ENCODE data around the gene GNAS.

The GNAS gene

DNA sequence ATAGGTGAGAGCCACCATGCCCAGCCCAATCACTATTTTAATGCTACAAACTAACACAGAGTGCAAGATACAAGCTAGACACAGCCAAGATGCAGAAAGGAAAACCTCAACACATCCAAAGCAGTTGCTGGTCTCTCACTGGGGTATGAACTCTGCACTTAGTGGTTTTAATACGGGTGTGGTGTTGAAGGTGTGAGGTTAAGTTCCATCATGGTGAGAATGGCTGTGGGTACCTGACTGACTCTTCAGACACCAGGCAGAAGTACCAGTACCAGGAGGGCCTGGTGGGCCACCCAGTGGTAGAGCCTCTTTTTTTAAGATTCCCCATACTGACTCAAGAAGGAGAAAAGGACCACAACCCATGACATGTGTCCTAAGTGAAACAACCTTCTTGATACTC lies 14.8 kb upstream of the GNAS start:
- peaks cover 12% of the 10 kb centered on the region for H3K4me1 Mint-ChIP-seq (ENCODE audit: low read depth)
- no peak overlapping the region for H3K27ac Mint-ChIP-seq
- H3K9me3 Mint-ChIP-seq, result no peaks in the 10 kb centered on the region
- peaks cover 2% of the 10 kb centered on the region for H3K36me3 Mint-ChIP-seq (ENCODE audit: low read depth)
- DNase-seq (ENCODE audit: low spot score), result no peak
- H3K4me3 Mint-ChIP-seq, result no peak overlapping the region
- H3K27me3 Mint-ChIP-seq (ENCODE audit: low read depth), result peaks cover 52% of the 10 kb centered on the region

DNA sequence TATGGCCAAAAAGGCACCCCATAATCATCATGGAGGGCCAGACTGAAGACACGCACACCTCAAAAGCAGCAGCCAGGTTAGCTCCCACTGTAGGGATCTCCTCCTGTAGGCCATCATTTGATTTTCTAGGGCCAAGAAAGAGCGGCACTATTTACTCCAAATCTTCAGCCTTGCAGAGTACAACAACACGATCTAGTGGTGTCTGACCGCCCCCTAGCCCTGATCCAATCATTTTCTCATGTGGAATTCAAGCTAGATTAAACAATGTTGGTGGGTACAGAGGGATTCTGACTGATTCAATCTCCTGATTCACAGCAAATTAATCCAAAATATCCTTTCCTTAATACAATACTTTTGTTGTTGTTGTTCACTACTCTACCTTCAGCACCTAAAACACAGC lies 14.3 kb upstream of the GNAS start:
- Mint-ChIP-seq H3K27me3 (ENCODE audit: low read depth) (peaks cover 53% of the 10 kb centered on the region), H3K9me3 (no peaks in the 10 kb centered on the region), H3K36me3 (ENCODE audit: low read depth) (peaks cover 2% of the 10 kb centered on the region), H3K4me3 (no peak overlapping the region), H3K4me1 (ENCODE audit: low read depth) (peaks cover 12% of the 10 kb centered on the region), H3K27ac (no peak overlapping the region)
- DNase-seq (ENCODE audit: low spot score), result no peak

DNA sequence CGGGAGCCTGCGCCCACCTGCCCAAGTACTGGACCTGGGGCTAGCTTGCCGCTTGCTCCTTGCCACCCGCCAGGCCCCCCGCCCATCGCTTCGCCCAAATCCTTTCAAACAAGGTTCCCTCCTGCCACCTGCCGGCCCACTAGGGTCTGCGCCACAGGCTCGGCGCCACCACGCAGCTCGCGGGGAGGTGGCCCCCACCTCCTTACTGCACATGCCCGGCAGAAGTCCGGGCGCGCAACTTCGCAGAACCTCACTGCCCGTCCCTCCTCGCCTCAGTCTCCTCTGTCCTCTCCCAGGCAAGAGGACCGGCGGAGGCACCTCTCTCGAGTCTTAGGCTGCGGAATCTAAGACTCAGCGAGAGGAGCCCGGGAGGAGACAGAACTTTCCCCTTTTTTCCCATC lies 13.0 kb upstream of the GNAS start:
- Mint-ChIP-seq H3K36me3 (ENCODE audit: low read depth) (peaks cover 2% of the 10 kb centered on the region), H3K27me3 (ENCODE audit: low read depth) (peaks cover 65% of the 10 kb centered on the region), H3K4me1 (ENCODE audit: low read depth) (peaks cover 12% of the 10 kb centered on the region), H3K9me3 (no peaks in the 10 kb centered on the region), H3K4me3 (peak overlapping the region; percentile 61), H3K27ac (no peak overlapping the region)
- peak; percentile 44 for DNase-seq (ENCODE audit: low spot score)

DNA sequence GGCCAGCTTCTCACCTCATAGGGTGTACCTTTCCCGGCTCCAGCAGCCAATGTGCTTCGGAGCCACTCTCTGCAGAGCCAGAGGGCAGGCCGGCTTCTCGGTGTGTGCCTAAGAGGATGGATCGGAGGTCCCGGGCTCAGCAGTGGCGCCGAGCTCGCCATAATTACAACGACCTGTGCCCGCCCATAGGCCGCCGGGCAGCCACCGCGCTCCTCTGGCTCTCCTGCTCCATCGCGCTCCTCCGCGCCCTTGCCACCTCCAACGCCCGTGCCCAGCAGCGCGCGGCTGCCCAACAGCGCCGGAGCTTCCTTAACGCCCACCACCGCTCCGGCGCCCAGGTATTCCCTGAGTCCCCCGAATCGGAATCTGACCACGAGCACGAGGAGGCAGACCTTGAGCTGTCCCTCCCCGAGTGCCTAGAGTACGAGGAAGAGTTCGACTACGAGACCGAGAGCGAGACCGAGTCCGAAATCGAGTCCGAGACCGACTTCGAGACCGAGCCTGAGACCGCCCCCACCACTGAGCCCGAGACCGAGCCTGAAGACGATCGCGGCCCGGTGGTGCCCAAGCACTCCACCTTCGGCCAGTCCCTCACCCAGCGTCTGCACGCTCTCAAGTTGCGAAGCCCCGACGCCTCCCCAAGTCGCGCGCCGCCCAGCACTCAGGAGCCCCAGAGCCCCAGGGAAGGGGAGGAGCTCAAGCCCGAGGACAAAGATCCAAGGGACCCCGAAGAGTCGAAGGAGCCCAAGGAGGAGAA lies 12.3 kb upstream of the GNAS start:
- H3K4me3 Mint-ChIP-seq, result peak overlapping the region; percentile 61
- H3K27me3 Mint-ChIP-seq (ENCODE audit: low read depth), result peaks cover 71% of the 10 kb centered on the region
- no peak overlapping the region for H3K27ac Mint-ChIP-seq
- H3K9me3 Mint-ChIP-seq, result no peaks in the 10 kb centered on the region
- peaks cover 2% of the 10 kb centered on the region for H3K36me3 Mint-ChIP-seq (ENCODE audit: low read depth)
- peaks cover 12% of the 10 kb centered on the region for H3K4me1 Mint-ChIP-seq (ENCODE audit: low read depth)
- DNase-seq (ENCODE audit: low spot score), result no peak

DNA sequence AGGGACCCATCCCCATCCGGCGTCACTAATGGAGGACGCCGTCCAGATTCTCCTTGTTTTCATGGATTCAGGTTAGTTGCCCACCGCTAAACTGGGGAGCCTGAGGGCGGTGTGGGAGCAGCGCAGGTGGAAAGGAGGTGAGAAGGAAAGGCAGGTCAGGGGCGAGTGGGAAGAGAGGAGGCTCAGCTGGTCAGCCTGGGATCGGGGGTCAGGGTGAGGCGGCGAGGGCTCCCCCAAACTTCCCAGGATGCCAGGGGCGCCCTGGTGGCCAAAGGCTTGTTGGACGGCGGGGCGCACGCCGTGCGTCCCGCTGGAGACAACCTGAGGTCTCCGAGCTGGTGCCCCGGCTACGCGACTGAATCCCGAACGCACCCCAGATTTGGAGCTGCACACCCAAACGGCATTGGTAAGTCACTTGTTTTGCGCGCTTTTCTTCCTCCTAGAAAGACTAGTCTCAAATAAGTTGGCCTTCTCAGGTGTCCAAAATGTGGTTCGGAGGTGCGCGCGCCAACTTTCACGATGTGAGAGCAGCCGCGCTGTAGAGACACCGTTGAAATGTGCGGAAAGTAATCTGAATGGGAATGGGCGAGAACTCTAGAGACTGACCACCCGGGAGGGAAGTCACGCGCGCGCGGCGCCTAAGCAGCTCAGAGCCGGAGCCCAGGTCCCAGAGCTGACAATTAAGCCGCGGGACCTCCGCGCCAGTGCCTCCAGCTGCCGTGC lies 11.5 kb upstream of the GNAS start:
- Mint-ChIP-seq H3K27me3 (ENCODE audit: low read depth) (peaks cover 79% of the 10 kb centered on the region), H3K4me1 (ENCODE audit: low read depth) (peaks cover 4% of the 10 kb centered on the region), H3K4me3 (no peak overlapping the region), H3K9me3 (no peaks in the 10 kb centered on the region), H3K36me3 (ENCODE audit: low read depth) (peaks cover 5% of the 10 kb centered on the region), H3K27ac (no peak overlapping the region)
- no peak for DNase-seq (ENCODE audit: low spot score)

DNA sequence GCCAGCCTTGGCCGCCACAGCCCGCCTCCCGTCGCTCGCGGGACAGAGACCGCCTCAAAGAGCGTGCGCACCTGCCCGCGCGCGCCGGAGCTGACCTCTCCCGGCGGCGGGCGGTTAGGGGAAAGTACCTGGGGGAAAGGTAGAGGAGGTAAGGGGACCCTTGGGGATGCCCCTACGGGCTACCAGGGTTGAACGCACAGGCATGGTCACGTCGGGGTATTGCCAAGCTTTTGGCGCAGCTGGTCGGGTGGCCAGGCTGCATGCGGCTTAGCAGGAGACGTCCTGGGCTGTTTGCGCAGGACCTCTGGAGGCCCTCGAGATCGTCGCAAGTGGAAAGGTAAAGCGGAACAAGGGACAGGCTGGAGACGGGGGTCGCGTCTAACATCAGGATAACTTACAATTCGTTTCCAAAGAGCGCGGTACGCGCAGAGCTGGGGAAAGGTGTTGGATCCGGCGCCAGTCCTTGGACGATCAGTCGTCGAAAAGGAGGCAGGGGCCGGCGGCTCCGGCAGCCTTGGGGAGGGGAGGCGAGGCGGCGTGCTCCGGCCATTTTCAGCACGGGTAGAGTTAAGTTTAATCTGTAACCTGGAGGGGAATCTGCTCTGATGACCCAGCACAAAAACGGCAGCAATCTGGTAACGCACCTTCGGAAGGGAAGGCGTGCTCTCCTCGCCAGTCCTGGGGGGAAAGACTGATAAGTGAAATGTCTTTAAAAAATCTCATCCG lies 10.8 kb upstream of the GNAS start:
- Mint-ChIP-seq H3K27me3 (ENCODE audit: low read depth) (peaks cover 84% of the 10 kb centered on the region), H3K36me3 (ENCODE audit: low read depth) (peaks cover 5% of the 10 kb centered on the region), H3K27ac (no peak overlapping the region), H3K4me3 (no peak overlapping the region), H3K4me1 (ENCODE audit: low read depth) (peaks cover 4% of the 10 kb centered on the region), H3K9me3 (no peaks in the 10 kb centered on the region)
- DNase-seq (ENCODE audit: low spot score), result no peak

DNA sequence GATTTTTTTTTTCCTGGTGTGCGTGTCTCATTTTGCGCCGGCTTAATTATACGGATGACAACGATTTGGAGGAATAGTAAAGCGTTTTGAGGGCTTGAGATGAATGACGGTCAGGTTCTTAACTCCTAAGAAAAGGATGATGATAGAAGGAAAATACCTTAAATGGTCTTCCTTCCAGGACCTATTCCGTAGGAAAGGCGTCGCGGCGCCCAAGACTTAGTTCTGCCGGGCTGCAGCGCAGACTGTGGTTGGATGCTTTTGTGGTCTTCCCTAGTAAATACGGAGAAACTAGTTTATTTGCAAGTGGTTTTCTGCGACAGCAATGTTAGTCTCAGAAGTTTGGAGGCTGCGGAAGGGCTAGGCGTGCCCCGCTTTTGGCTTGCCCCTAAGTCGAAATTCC lies 10.2 kb upstream of the GNAS start:
- peaks cover 89% of the 10 kb centered on the region for H3K27me3 Mint-ChIP-seq (ENCODE audit: low read depth)
- no peak overlapping the region for H3K27ac Mint-ChIP-seq
- peaks cover 6% of the 10 kb centered on the region for H3K4me1 Mint-ChIP-seq (ENCODE audit: low read depth)
- DNase-seq (ENCODE audit: low spot score), result no peak
- no peak overlapping the region for H3K4me3 Mint-ChIP-seq
- H3K36me3 Mint-ChIP-seq (ENCODE audit: low read depth), result peaks cover 5% of the 10 kb centered on the region
- H3K9me3 Mint-ChIP-seq, result no peaks in the 10 kb centered on the region

DNA sequence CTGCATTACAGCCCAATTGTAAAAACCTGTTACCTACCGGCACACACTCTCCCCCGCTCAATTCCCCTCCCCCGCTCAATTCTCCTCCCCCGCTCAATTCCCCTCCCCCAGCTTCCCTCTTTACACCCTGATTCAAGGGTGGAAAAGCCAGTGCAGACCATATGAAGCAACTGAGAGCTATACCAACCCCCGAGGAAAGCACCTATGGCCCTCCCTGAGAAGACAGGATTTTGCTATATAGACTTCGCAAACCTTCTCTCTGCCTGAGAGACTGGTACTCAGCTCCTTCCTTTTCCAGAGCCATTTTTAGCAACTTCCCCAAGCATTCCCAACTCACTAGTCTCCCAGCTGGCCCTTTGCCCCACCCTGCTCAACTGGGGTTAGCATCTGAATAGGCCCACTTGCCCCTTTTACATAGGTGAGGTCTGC lies 9.4 kb upstream of the GNAS start:
- Mint-ChIP-seq H3K36me3 (ENCODE audit: low read depth) (peaks cover 5% of the 10 kb centered on the region), H3K27ac (no peak overlapping the region), H3K27me3 (ENCODE audit: low read depth) (peaks cover 88% of the 10 kb centered on the region), H3K4me3 (no peak overlapping the region), H3K9me3 (no peaks in the 10 kb centered on the region), H3K4me1 (ENCODE audit: low read depth) (peaks cover 9% of the 10 kb centered on the region)
- no peak for DNase-seq (ENCODE audit: low spot score)

DNA sequence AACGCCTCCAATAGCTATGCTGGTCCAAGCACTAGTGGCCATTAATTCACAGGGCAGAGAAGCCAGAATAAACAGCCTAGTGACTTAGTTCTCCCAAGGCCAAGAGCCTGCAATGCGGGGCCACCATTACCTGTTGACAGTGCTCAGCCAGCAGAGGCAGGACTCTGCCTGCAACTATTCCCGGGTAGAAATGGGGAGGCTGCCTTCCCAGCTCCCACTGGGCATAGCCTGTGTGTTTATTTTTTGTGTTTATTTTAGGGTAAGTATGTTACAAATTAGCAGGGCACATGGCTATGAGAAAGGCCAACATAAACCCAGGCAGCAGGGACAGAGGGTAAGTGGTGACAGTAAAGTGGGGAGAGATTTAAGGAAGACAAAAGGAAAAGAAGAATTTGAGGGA lies 6.8 kb upstream of the GNAS start:
- H3K27me3 Mint-ChIP-seq (ENCODE audit: low read depth), result peaks cover 79% of the 10 kb centered on the region
- DNase-seq (ENCODE audit: low spot score), result no peak
- peaks cover 4% of the 10 kb centered on the region for H3K36me3 Mint-ChIP-seq (ENCODE audit: low read depth)
- H3K27ac Mint-ChIP-seq, result no peak overlapping the region
- H3K4me1 Mint-ChIP-seq (ENCODE audit: low read depth), result peaks cover 24% of the 10 kb centered on the region
- no peaks in the 10 kb centered on the region for H3K9me3 Mint-ChIP-seq
- no peak overlapping the region for H3K4me3 Mint-ChIP-seq

DNA sequence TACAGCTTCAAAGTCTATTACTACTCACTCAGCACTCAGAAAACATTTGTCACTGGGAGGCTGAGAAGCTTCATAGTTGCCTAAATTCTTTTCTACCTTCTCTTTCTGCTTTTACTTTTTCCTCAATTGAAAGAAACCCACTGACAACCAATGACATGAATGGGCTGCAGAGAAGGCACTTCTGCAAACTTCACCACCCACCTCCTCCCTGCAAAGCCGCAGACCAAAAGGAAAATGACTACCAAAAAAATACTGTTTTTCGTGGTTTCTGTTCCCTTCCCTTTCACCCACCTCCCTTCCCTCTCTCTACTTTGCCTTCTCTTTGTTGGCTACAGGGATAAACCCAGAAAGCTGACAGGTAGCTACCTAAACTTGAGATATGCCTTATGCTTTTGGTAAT lies 5.1 kb upstream of the GNAS start:
- Mint-ChIP-seq H3K9me3 (no peaks in the 10 kb centered on the region), H3K4me1 (ENCODE audit: low read depth) (peaks cover 32% of the 10 kb centered on the region)

DNA sequence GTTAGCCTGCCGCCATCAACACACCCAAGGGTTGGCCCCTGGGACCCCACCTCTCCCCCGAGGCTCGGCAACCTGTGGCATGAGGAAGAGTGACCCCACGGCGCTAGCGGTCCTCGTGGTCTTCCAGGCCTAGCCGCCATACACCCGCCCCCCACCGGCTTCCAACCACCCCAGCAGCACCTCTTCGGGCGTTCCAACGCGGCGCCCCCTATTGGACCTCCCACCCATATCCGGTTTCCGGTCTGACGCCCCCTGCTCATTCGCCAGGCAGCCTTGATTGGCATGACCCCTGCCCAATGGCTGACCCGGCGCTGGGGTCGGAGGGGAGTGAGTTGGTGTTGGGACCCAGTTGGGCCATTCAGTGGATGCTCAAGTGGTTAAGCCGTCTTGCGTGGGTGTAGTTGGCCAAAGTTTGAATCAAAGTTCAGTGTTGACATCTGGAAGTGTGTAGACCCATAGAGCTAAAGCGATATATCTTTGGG lies 1.8 kb upstream of the GNAS start, which contains the start of gene GNAS-AS1:
Gene GNAS-AS1 (minus strand): TSS at position 210 of the 482 bp plus-strand sequence.
- Mint-ChIP-seq H3K4me3 (peak within 1 kb of the TSS; percentile 93), H3K27ac (no peak within 1 kb of the TSS)

More for the DNA sequence above, 5.1 kb upstream of the GNAS start:
- no peak for DNase-seq (ENCODE audit: low spot score)
- H3K4me3 Mint-ChIP-seq, result no peak overlapping the region
- H3K36me3 Mint-ChIP-seq (ENCODE audit: low read depth), result peaks cover 5% of the 10 kb centered on the region
- H3K27ac Mint-ChIP-seq, result no peak overlapping the region
- peaks cover 78% of the 10 kb centered on the region for H3K27me3 Mint-ChIP-seq (ENCODE audit: low read depth)

DNA sequence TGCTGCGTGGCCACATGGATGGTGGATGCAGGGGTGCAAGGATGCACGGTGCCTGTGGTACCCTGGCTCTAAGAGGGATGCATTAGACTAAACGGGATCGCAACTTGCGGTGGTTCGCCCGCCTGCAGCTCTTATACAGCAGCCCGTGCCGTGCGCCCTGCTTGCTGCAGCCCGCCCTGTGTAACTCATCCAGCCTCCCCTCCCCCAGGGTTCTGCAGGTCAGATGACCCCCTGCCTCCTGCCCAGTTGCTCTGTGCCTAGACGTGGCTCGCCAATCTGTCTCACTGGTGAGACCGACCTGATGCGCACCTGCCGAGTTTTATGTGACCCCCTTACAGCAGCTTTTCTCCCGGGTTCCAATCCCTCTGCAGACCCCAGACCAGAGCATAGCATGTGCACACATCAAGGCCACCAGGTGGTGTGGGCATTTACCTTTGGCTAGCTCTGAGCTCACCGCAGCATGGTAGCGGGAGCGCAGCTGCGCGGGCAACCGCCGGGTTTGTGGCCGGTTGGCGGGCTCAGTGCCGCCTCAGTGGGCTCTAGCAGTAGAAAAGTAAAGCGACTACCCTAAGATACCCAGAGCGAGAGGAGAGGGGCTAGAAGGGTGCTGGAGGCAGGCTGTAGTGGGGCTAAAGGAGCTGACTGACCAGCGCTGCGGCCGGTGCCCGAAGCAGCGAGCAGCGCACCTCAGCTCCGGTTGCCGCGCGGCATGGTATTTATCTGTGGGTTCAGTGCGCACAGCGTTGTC lies 1.1 kb upstream of the GNAS start:
- peak overlapping the region; percentile 93 for H3K4me3 Mint-ChIP-seq
- peaks cover 58% of the 10 kb centered on the region for H3K27me3 Mint-ChIP-seq (ENCODE audit: low read depth)
- DNase-seq (ENCODE audit: low spot score), result no peak
- no peak overlapping the region for H3K27ac Mint-ChIP-seq
- no peaks in the 10 kb centered on the region for H3K9me3 Mint-ChIP-seq
- peaks cover 1% of the 10 kb centered on the region for H3K36me3 Mint-ChIP-seq (ENCODE audit: low read depth)
- H3K4me1 Mint-ChIP-seq (ENCODE audit: low read depth), result peaks cover 35% of the 10 kb centered on the region

More for the DNA sequence above, 1.8 kb upstream of the GNAS start, which contains the start of gene GNAS-AS1:
- H3K27me3 Mint-ChIP-seq (ENCODE audit: low read depth), result peaks cover 58% of the 10 kb centered on the region
- peak; percentile 78 for DNase-seq (ENCODE audit: low spot score)
- no peaks in the 10 kb centered on the region for H3K9me3 Mint-ChIP-seq
- peaks cover 4% of the 10 kb centered on the region for H3K36me3 Mint-ChIP-seq (ENCODE audit: low read depth)
- peaks cover 35% of the 10 kb centered on the region for H3K4me1 Mint-ChIP-seq (ENCODE audit: low read depth)

DNA sequence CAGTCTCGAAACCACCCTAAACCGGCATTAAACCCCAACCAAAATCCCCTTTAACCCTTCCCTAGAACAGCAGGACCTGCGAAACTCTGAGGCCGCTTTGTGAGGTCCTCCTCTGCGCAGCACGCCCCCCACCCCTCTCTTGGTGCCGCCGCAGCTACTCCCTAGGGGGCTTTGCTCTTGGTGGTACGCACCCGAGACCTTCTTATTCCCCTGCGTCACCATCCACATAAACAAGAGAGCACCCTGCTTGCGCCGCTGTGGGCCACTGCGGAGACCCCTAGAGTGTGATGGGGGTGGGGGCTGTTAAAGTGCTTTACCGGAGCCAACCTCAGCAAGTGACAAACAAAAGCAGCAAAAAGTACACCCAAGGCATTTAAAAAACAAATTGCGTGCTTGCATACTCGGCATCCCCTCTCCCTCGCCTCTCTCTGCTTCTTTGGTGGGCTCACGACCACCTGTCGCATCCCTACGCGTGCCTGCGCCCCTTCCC lies 502 bp upstream of the GNAS start:
- peaks cover 35% of the 10 kb centered on the region for H3K4me1 Mint-ChIP-seq (ENCODE audit: low read depth)
- H3K9me3 Mint-ChIP-seq, result no peaks in the 10 kb centered on the region
- peaks cover 1% of the 10 kb centered on the region for H3K36me3 Mint-ChIP-seq (ENCODE audit: low read depth)
- no peak for DNase-seq (ENCODE audit: low spot score)
- no peak overlapping the region for H3K27ac Mint-ChIP-seq
- peak overlapping the region; percentile 93 for H3K4me3 Mint-ChIP-seq
- H3K27me3 Mint-ChIP-seq (ENCODE audit: low read depth), result peaks cover 60% of the 10 kb centered on the region

Data from T-helper 2 cell treated with Interferon-gamma antibody and Interleukin-4, amounts not matched to agents 5 μg/mL and 100 μg/mL, for 36 hours (primary cell).